ENCODE results near the gene PSRC1.
A peak's percentile ranks its signal among the peaks of the same experiment; 100 is the strongest.

Gene PSRC1

DNA sequence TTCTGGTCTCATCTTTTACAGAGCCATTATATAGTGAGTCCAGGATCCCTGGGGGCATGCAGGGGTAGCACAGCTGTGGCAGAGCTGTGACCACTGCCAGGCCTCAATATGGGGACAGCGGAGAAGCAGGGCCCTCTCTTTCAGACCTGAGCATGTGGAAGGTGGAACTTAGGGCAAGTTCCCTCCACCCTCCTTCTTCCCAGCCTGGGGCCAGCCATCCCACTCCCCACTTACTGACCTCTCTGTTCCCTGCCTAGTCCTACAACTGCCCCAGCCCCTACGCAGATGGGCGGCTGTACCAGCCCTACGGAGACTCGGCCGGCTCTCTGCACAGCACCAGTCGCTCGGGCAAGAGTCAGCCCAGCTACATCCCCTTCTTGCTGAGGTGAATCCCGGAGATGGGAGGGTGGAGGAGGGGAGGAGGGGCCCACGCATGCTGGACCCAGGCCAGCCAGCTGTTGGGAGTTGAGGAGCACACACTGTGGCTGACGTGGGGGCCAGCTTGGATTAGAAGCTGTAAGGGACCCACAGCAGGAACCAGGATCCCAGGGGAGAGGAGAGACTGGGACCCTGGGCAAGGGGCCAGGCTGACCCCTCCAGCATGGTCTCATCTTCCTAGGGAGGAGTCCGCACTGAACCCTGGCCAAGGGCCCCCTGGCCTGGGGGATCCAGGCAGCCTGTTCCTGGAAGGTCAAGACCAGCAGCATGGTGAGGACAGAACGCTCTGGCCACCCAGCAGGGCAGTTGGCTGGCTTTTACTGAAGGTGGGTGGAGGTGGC, 10.7 kb downstream of the PSRC1 start:
- DNase-seq (ENCODE audit: low read depth): no peak

DNA sequence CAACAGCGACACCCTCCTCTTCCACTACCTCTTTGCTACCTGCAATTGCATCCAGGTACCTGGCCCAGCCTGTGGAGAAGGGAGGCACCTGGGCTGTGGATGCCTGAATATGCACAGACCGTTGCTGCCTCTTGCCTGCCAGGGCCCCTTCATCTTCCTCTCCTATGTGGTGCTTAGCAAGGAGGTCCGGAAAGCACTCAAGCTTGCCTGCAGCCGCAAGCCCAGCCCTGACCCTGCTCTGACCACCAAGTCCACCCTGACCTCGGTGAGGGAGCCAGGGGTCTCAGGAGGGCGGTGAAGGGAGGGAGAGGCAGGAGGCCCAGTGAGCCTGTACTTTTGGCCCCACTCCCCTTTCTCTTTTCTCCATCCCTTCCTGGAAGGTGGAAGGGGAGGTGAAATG, 11.5 kb downstream of the PSRC1 start:
- no peak for DNase-seq (ENCODE audit: low read depth)

DNA sequence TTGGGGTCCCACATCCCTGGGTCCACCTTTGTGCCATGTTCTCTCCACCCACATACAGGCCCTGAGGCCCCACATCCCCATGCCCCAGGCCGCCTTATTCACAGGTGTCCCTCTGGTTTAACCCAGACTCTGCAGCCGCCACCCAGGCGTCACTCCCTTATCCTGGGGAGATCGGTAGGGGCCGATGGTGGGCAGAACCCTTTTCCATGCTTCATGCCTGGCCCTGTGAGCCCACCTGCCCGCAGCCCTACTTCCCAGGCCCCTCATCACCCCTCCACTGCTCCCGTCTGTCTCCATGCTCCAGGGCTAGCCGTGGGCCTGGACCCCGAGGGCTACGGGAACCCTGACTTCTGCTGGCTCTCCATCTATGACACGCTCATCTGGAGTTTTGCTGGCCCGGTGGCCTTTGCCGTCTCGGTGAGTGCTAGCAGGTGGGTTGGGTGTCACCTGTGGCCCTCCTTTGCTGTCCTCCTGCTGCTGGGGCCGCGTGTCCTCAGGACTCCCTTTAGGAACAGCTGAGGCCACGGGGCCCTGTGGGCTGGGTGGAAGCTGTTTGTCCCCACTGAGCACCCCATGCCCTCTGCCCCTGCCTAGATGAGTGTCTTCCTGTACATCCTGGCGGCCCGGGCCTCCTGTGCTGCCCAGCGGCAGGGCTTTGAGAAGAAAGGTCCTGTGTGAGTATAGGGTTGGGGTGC, 12.2 kb downstream of the PSRC1 start:
- no peak for DNase-seq (ENCODE audit: low read depth)

DNA sequence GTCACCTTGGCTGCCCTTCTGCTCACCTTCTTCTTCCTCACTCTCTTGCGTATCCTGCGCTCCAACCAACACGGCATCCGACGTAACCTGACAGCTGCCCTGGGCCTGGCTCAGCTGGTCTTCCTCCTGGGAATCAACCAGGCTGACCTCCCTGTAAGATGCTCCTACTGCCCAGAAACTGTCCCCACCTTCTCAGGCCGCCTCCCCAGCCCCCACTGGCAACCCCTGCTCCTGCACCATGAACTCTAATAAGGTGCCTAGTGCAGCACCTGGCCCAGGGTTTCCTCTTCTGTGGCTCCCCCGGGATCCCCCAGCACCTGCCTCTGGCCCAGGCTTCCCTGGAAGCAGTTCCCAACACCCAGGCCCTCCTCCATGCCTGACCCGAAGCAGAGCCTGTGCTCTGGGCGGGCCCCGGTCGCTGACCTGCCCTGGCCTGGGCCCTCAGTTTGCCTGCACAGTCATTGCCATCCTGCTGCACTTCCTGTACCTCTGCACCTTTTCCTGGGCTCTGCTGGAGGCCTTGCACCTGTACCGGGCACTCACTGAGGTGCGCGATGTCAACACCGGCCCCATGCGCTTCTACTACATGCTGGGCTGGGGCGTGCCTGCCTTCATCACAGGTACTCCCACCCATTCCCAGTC, 12.8 kb downstream of the PSRC1 start:
- DNase-seq (ENCODE audit: low read depth): no peak

DNA sequence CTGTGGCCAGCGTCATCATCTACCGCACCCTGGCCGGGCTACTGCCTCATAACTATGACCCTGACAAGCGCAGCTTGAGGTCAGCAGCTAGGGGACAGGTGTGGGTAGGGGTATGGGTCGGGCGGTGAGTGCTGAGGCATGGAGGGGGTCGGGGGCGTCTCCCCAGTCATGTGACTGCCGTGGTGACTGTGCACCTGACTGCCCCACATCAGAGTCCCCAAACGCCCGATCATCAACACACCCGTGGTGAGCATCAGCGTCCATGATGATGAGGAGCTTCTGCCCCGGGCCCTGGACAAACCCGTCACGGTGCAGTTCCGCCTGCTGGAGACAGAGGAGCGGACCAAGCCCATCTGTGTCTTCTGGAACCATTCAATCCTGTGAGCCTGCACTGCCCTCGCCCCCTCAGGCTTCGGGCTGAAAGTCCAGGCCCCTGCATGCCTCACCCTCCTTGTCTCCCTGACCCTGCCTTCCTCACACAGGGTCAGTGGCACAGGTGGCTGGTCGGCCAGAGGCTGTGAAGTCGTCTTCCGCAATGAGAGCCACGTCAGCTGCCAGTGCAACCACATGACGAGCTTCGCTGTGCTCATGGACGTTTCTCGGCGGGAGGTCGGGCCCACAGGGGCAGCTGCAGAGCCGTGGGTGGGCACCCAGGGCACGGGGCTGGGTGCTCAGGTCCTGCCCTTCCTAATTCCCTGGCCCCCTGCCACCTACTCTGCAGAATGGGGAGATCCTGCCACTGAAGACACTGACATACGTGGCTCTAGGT, 13.5 kb downstream of the PSRC1 start:
- no peak for DNase-seq (ENCODE audit: low read depth)

DNA sequence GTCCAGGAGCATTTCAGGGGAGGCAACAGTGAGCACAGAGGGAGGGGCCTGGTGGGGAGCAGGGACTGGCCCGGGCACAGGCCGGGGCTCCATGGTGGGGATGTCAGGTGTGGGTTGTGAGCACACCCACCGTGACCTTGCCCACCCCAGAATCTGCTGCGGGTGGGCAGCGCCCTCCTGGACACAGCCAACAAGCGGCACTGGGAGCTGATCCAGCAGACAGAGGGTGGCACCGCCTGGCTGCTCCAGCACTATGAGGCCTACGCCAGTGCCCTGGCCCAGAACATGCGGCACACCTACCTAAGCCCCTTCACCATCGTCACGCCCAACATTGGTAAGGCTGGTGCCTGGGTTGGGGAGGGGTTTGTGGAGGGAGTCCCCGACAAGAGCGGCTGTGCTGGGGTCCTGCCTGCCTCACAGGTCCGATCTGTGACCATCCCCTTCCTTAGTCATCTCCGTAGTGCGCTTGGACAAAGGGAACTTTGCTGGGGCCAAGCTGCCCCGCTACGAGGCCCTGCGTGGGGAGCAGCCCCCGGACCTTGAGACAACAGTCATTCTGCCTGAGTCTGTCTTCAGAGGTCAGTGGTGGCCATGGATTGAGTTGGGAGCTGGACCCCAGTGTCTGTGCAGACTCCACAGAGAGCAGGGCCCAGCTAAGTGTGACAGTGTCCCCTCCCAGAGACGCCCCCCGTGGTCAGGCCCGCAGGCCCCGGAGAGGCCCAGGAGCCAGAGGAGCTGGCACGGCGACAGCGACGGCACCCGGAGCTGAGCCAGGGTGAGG, 14.3 kb downstream of the PSRC1 start:
- no peak for DNase-seq (ENCODE audit: low read depth)

DNA sequence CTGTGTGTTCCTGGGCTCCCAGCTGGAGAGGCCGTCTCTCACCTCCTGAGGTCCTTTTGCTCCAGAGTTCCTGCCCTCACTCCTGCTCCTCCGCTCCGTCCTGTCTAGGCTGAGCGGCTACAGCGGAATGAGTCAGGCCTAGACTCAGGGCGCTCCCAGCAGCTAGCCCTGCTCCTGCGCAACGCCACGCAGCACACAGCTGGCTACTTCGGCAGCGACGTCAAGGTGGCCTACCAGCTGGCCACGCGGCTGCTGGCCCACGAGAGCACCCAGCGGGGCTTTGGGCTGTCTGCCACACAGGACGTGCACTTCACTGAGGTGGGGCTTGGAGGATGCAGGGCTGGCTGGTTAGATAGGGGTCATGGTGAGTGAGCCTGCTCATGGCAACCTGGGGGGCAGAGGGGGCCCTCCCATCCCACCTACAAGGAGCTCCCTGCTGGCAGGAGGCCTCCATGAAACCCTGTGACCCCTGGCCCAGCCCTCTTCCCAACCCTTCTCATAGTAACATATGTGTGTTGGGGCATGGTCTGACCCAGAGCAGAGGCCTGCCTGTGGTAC, 15.1 kb downstream of the PSRC1 start:
- DNase-seq (ENCODE audit: low read depth): no peak

DNA sequence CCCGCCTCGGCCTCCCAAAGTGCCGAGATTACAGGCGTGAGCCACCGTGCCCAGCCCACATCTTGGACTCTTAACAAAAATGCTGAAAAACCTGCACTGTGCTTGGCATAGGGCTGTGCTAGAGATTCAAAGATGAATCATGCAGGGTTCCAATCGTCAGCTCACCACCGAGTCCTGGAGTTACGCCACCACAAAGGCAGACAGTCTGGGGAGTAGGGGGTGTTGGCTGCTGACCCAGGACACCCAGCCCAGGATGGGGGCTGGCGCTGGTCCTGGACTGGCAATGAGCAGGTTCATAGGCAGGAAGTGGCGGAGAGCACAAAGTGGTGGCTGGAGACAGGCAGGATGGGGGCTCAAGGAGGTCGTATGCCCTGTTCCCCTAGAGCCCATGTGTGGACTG, 16.0 kb downstream of the PSRC1 start:
- DNase-seq (ENCODE audit: low read depth): no peak

DNA sequence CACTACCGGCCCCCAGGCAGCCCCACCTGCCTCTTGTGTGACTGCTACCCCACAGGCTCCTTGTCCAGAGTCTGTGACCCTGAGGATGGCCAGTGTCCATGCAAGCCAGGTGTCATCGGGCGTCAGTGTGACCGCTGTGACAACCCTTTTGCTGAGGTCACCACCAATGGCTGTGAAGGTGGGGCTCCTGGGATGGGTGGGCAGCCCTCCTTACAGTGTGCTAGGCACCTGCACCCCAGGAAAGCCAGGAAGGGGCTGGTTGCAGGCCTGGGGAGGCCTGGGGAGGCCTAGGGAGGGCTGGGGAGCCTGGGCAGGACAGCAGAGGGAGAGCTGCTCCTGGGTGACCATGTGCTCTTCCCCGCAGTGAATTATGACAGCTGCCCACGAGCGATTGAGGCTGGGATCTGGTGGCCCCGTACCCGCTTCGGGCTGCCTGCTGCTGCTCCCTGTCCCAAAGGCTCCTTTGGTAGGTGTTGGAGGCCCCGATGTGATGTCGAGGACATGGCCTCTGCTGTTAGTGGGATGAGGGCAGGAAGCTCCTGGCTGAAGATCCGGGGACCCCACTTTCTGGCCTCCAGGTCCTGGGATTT, 17.1 kb downstream of the PSRC1 start:
- DNase-seq (ENCODE audit: low read depth): no peak

DNA sequence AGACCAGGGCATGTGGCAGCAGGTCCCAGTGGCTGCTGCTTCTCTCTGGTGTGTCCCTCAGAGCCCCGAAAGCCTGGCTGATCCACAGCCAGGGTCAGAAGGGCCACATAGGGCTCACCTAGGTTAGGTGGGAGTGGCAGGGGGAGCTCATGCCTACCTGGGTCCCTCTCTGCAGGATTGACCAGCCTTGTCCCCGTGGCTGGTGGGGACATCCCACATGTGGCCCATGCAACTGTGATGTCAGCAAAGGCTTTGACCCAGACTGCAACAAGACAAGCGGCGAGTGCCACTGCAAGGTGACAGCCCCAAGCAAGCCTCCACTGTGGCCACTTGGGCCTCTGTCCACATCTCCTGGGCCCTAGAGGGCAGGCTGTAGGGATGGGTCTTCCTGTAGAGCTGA, 17.9 kb downstream of the PSRC1 start:
- DNase-seq (ENCODE audit: low read depth): no peak

DNA sequence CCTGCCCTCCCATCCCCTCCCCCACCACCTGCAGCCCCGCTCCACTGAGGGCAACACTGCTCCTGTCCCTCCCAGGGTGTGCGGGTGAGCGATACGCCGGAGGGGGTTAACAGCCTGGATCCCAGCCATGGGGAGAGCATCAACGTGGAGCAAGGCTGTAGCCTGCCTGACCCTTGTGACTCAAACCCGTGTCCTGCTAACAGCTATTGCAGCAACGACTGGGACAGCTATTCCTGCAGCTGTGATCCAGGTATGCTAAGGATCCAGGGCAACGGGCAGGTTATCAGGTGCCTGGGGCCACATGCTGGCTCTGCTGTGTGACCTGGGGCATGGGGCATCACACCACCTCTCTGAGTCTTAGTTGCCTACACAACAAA, 18.6 kb downstream of the PSRC1 start:
- DNase-seq (ENCODE audit: low read depth): no peak

DNA sequence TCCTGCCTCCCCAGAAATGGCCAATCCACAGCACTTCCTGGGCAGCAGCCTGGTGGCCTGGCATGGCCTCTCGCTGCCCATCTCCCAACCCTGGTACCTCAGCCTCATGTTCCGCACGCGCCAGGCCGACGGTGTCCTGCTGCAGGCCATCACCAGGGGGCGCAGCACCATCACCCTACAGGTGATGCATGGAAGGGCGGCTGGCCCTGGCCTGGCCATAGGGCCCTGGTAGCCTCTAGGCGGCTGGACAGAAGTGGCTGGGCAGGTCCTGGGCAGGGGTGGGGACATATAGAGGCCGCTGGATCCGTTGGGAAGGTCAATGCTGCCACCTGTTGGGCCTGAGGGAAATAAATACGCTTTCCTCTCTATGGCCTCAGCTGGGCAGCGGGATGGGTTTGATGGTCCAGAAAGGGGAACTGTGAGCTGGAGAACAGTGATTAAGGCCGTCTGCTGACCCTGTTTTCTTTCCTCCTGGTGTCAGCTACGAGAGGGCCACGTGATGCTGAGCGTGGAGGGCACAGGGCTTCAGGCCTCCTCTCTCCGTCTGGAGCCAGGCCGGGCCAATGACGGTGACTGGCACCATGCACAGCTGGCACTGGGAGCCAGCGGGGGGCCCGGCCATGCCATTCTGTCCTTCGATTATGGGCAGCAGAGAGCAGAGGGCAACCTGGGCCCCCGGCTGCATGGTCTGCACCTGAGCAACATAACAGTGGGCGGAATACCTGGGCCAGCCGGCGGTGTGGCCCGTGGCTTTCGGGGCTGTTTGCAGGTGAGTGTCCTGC, 19.2 kb downstream of the PSRC1 start:
- DNase-seq (ENCODE audit: low read depth): peak; percentile 60

DNA sequence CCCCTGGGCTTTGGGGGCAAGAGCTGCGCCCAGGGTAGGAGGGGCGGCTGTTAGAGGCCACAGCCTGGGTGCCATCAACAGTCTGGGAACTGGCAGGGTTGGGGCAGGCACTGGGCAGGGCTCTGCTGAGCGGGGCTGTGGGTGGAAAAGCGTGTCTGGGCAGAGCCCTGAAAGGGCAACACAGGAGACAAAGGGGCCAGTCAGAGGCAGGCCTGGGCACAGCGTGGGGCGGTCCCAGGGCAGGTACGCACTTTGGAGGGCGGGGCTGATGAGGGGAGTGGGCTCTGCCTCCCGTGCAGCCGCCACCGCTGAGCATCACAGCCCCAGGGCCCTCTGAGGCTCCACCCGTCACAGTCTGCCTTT, 19.7 kb downstream of the PSRC1 start:
- no peak for DNase-seq (ENCODE audit: low read depth)

DNA sequence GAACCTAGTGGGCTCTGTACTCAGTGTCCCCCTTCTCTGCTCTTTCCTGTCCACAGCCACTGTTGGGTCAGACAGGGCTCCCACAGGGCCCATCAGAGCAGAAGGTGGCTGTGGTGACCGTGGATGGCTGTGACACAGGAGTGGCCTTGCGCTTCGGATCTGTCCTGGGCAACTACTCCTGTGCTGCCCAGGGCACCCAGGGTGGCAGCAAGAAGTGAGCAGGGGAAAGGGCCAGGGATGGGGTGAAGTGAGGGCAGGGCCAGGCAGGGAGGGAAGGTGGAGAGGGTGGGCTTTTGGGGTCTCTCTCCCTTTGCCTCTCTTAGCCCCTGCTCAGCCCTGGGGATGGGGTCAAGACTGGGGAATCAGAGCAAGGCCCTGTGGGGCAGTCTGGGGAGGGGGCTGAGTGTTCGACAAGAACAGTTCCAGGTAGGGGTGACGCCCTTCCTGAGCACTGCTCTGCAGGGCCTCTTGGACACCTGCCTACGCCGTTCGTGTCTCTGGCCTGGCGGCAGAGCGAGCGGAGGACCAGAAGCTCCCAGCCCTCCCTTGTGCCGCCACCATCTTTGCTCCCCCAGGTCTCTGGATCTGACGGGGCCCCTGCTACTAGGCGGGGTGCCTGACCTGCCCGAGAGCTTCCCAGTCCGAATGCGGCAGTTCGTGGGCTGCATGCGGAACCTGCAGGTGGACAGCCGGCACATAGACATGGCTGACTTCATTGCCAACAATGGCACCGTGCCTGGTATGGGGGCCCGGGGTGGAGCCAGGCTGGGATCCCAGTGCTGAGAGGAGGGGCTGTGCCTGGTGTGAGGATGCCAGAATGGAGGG, 20.5 kb downstream of the PSRC1 start:
- DNase-seq (ENCODE audit: low read depth): no peak

DNA sequence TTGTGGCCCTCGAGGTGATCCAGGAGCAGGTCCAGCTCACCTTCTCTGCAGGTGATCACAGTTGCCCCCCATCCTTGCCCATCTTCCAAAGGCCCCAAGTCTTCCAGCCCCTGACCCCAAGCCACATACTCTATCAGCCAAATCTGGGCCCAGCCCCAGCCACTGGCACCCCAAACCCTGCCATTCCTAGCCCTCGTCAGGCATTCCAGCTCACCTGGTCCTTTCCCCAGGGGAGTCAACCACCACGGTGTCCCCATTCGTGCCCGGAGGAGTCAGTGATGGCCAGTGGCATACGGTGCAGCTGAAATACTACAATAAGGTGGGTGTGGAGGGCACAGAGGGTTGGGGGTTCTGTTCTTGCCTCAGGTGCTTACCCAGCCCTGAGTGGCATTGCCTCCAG, 21.4 kb downstream of the PSRC1 start:
- no peak for DNase-seq (ENCODE audit: low read depth)

DNA sequence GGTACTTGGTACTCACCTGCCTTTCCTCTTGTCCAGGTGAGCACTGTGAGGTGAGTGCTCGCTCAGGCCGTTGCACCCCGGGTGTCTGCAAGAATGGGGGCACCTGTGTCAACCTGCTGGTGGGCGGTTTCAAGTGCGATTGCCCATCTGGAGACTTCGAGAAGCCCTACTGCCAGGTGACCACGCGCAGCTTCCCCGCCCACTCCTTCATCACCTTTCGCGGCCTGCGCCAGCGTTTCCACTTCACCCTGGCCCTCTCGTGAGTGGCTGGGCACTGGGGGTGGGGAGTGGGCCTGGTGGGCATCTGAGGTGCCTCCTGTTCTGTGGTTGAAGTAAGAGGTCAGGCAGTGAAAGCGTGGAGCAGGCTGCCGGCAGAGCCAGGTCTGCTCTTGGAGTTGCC, 21.9 kb downstream of the PSRC1 start:
- no peak for DNase-seq (ENCODE audit: low read depth)

DNA sequence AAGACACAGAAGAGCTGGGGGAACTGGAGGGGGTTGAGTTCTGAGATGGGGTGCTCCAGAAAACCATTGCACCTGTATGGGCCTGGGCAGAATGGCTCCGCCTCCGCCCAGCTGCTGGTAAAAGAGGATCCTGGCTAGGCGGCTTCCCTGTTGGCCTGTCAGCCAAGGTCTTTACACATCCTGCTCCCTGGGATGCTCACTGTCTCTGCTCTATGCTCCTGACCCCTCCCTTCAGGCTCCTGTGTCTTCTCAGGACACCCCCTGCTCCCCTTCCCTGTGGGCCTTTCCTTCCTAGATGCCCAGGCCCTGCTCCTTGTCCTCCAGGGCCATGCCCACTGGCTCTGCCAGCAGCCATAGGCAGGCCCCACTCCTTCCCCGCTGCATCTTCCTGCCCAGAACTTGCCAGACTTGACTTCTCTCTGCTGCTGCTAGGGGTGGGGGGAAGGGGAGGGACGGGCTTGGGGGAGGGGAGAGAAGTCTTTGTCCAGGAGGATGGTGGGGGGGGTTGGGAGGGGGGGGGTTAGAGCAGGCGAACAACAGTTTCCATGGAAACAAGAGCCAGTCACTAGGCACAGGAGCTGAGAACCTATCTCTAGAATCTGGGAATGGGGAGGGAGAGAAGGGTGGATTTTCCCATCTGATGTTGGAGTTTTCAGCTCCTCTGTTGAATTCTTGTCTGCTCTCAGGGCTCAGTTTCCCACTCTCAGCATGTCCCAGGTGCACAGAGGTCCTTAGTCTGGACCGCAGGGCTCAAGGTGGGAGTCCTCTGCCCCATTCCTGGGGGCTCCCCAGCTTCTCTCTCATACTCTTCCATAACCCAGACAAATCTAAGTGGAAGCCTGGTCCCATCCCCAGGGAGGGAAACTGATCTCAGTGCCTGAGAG, 23.0 kb downstream of the PSRC1 start:
- no peak for DNase-seq (ENCODE audit: low read depth)
